Neural crest cell (in vitro differentiated cells): ENCODE measurements around the gene METTL27. TPM values are rescaled to one million over a fixed set of nuclear protein-coding genes. Genes with fewer than 3 reads are reported as not detected.
"Not testable (repeated sequence)": the region's sequence is repeated elsewhere in the genome, so short reads cannot be mapped to it uniquely, and the experiment has no call there.

Experiments used
- DNase-seq: peaks from one replicate; pipeline ENCODE4 v3.0.0; 2021; ENCODE audit warnings: low read depth, mixed read lengths, low spot score
- H3K27ac Mint-ChIP-seq: one replicate; pipeline ENCODE4 v1.8.0; 2021; ENCODE audit warnings: mild to moderate bottlenecking, mixed read lengths; ENCODE audit not compliant: unreplicated experiment
- H3K27me3 Mint-ChIP-seq: 2 replicates; pipeline ENCODE4 v1.8.0; 2021; ENCODE audit warnings: low read depth, mild to moderate bottlenecking, mixed read lengths
- H3K36me3 Mint-ChIP-seq: 2 replicates; pipeline ENCODE4 v1.8.0; 2021; ENCODE audit warnings: low read depth, mild to moderate bottlenecking, mixed read lengths
- H3K4me1 Mint-ChIP-seq: 2 replicates; pipeline ENCODE4 v1.8.0; 2021; ENCODE audit warnings: mixed read lengths
- H3K4me3 Mint-ChIP-seq: one replicate; pipeline ENCODE4 v1.8.0; 2021; ENCODE audit warnings: mild to moderate bottlenecking, mixed read lengths
- H3K9me3 Mint-ChIP-seq: 2 replicates; pipeline ENCODE4 v1.8.0; 2021; ENCODE audit warnings: mixed read lengths
- total RNA-seq: library from RNA; stranded (reverse); gene quantifications from 2 replicates; pipeline ENCODE4 v1.2.1, GENCODE V29; 2021
- TF ChIP-seq, protein P1 (sequence below): fragments of 200-600 bp; sonication (generic); conservative IDR thresholded peaks from 2 replicates; pipeline ENCODE4 v1.5.0; 2021; ENCODE audit warnings: antibody characterized with exemption, mild to moderate bottlenecking

METTL27 gene
- total RNA-seq, 1 donor from 2014 or later: 2.3 TPM

GRCh38 chr7:73885975-73886798 is 43.9 kb upstream of the METTL27 start:
- no peaks in the 10 kb centered on the region for H3K36me3 Mint-ChIP-seq
- peak overlapping the region; percentile 57 for H3K27ac Mint-ChIP-seq
- no peak overlapping the region for H3K4me3 Mint-ChIP-seq
- TF ChIP-seq, protein P1, sequence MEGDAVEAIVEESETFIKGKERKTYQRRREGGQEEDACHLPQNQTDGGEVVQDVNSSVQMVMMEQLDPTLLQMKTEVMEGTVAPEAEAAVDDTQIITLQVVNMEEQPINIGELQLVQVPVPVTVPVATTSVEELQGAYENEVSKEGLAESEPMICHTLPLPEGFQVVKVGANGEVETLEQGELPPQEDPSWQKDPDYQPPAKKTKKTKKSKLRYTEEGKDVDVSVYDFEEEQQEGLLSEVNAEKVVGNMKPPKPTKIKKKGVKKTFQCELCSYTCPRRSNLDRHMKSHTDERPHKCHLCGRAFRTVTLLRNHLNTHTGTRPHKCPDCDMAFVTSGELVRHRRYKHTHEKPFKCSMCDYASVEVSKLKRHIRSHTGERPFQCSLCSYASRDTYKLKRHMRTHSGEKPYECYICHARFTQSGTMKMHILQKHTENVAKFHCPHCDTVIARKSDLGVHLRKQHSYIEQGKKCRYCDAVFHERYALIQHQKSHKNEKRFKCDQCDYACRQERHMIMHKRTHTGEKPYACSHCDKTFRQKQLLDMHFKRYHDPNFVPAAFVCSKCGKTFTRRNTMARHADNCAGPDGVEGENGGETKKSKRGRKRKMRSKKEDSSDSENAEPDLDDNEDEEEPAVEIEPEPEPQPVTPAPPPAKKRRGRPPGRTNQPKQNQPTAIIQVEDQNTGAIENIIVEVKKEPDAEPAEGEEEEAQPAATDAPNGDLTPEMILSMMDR: no peak
- no peak for DNase-seq
- no peaks in the 10 kb centered on the region for H3K9me3 Mint-ChIP-seq
- H3K4me1 Mint-ChIP-seq: peaks cover 13% of the 10 kb centered on the region
- no peaks in the 10 kb centered on the region for H3K27me3 Mint-ChIP-seq

DNA sequence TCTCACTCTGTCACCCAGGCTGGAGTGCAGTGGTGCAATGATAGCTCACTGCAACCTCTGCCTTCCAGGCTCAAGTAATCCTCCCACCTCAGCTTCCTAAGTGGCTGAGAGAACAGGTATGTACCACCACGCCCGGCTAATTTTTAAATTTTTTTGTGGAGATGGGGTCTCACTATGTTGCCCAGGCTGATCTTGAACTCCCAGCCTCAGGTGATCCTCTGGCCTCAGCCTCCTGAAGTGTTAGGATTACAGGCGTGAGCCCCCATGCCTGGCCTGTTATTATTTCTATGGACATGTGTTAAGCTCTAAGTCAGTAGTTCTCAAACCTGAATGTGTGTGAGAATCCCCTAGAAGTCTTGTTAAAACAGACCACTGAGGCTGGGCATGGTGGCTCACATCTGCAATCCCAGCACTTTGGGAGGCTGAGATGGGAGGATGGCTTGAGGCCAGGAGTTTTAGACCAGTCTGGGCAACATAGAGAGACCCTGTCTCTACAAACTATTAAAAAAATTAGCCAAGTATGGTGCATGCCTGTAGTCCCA is 43.2 kb upstream of the METTL27 start:
- Mint-ChIP-seq H3K36me3 (no peaks in the 10 kb centered on the region), H3K27me3 (peaks cover 1% of the 10 kb centered on the region), H3K4me1 (peaks cover 14% of the 10 kb centered on the region), H3K27ac (no peak overlapping the region), H3K9me3 (no peaks in the 10 kb centered on the region), H3K4me3 (no peak overlapping the region)
- DNase-seq: no peak
- TF ChIP-seq, protein P1: no peak

- H3K4me1 Mint-ChIP-seq: peaks cover 20% of the 10 kb centered on the region
- not testable (repeated sequence) for H3K9me3 Mint-ChIP-seq, H3K27me3 Mint-ChIP-seq, H3K36me3 Mint-ChIP-seq, H3K4me3 Mint-ChIP-seq, DNase-seq, H3K27ac Mint-ChIP-seq
These were observed 42.6 kb upstream of the METTL27 start for GRCh38 chr7:73884867-73885422.

GRCh38 chr7:73882047-73882402 is 39.7 kb upstream of the METTL27 start:
- Mint-ChIP-seq H3K36me3 (no peaks in the 10 kb centered on the region), H3K27ac (no peak overlapping the region), H3K9me3 (no peaks in the 10 kb centered on the region), H3K4me3 (no peak overlapping the region), H3K4me1 (peaks cover 14% of the 10 kb centered on the region), H3K27me3 (peaks cover 6% of the 10 kb centered on the region)
- TF ChIP-seq, protein P1: no peak
- no peak for DNase-seq

- peaks cover 6% of the 10 kb centered on the region for H3K27me3 Mint-ChIP-seq
- no peak overlapping the region for H3K27ac Mint-ChIP-seq
- TF ChIP-seq, protein P1: no peak
These were observed 39.2 kb upstream of the METTL27 start for GRCh38 chr7:73881352-73882046.

More at GRCh38 chr7:73881352-73882046, 39.2 kb upstream of the METTL27 start:
- DNase-seq: no peak
- no peaks in the 10 kb centered on the region for H3K9me3 Mint-ChIP-seq
- no peak overlapping the region for H3K4me3 Mint-ChIP-seq
- no peaks in the 10 kb centered on the region for H3K36me3 Mint-ChIP-seq
- peaks cover 14% of the 10 kb centered on the region for H3K4me1 Mint-ChIP-seq
